HCT116 (cell line): ENCODE measurements around the gene ARHGEF10L. TPM values are rescaled to one million over a fixed set of nuclear protein-coding genes. Genes with fewer than 3 reads are reported as not detected.

Experiments used
- ATAC-seq: fragments of 200-7000 bp; cut with Tn5 transposase; 2 replicates; pipeline ENCODE4 v1.9.1; 2020; ENCODE audit warnings: mild to moderate bottlenecking, moderate library complexity
- BruUV-seq: library from RNA; stranded (reverse); fragments of 400-500 nt; replicated peaks from 2 replicates; lab custom pipeline; 2021; lab: Mats Ljungman, UMichigan
- CTCF ChIA-PET: fragments of 300-600 bp; sonication (Branson Sonifier 250); formaldehyde crosslinking; loops from one replicate; lab custom pipeline; 2021; ENCODE audit warnings: antibody characterized with exemption; lab: Charles Lee
- POLR2A ChIA-PET: fragments of 300-600, 350-600 bp; sonication (Branson Sonifier 250); formaldehyde crosslinking; loops from one replicate; lab custom pipeline; 2021; ENCODE audit warnings: antibody characterized with exemption; lab: Charles Lee
- RAD21 ChIA-PET, 2 experiments: fragments of 300-600 bp; sonication (Branson Sonifier 250); formaldehyde crosslinking; loops; one replicate each; lab custom pipeline; 2023; ENCODE audit warnings: low total read pairs in 2 of 2; ENCODE audit not compliant: uncharacterized antibody in 2 of 2, unreplicated experiment in 2 of 2, low non-redundant PET in 1 of 2; lab: Charles Lee
- DNase-seq: peaks from one replicate; pipeline ENCODE4 v3.0.0-alpha.2; 2010; ENCODE audit warnings: low read depth, low spot score
- H2AFZ ChIP-seq: fragments of 200-600 bp; shearing (Covaris generic), sonication (generic); 2 replicates; pipeline ENCODE4 v1.6.1; 2017; ENCODE audit warnings: low read depth, mixed run types, mixed read lengths, antibody characterized with exemption, low read length; ENCODE audit not compliant: poor library complexity, severe bottlenecking
- H3K27ac ChIP-seq: 2 replicates; pipeline ENCODE4 v1.5.1; 2012; ENCODE audit warnings: low read depth, low read length
- H3K27me3 ChIP-seq: fragments of 200-600 bp; sonication (generic); 2 replicates; pipeline ENCODE4 v1.6.1; 2016; ENCODE audit warnings: mixed run types, low read length, mixed read lengths; ENCODE audit not compliant: insufficient read depth
- H3K36me3 ChIP-seq, 2 experiments: fragments of 200-500 bp in 1 of 2; fragments of 200-600 bp in 1 of 2; sonication (Bioruptor generic) in 1 of 2; sonication (generic) in 1 of 2; 2 replicates each; pipeline versions ENCODE4 v1.5.1 to v1.6.1; 2014 to 2016; ENCODE audit warnings: low read length in 2 of 2, inconsistent platforms in 1 of 2, mixed read lengths in 1 of 2, mixed run types in 1 of 2; ENCODE audit not compliant: insufficient read depth in 2 of 2, control insufficient read depth in 1 of 2
- H3K4me1 ChIP-seq, 2 experiments: fragments of 200-600 bp in 1 of 2; sonication (generic) in 1 of 2; 2 replicates each; pipeline versions ENCODE4 v1.5.1 to v1.6.1; 2012 to 2017; ENCODE audit warnings: low read length in 2 of 2, inconsistent platforms in 1 of 2, mild to moderate bottlenecking in 1 of 2, mixed read lengths in 1 of 2, mixed run types in 1 of 2, moderate library complexity in 1 of 2; ENCODE audit not compliant: insufficient read depth in 2 of 2, control insufficient read depth in 1 of 2
- H3K4me2 ChIP-seq: fragments of 200-600 bp; sonication (generic); 2 replicates; pipeline ENCODE4 v1.6.1; 2017; ENCODE audit warnings: mixed run types, low read length, mixed read lengths
- H3K4me3 ChIP-seq, 2 experiments: fragments of 200-600 bp in 1 of 2; sonication (generic) in 1 of 2; replicated peaks in 1 of 2; 2 replicates each; pipeline ENCODE4 v1.5.1; 2011 to 2016; ENCODE audit warnings: low read length in 2 of 2, control low read depth in 1 of 2, low read depth in 1 of 2, mild to moderate bottlenecking in 1 of 2, mixed read lengths in 1 of 2, mixed run types in 1 of 2
- H3K79me2 ChIP-seq: fragments of 200-600 bp; sonication (generic); 2 replicates; pipeline ENCODE4 v1.6.1; 2017; ENCODE audit warnings: mild to moderate bottlenecking, mixed run types, low read length, moderate library complexity, mixed read lengths; ENCODE audit not compliant: insufficient read depth
- H3K9ac ChIP-seq: fragments of 200-600 bp; sonication (generic); 2 replicates; pipeline ENCODE4 v1.6.1; 2016; ENCODE audit warnings: low read length, mixed read lengths
- H3K9me2 ChIP-seq: fragments of 200-600 bp; sonication (generic), shearing (Covaris generic); 2 replicates; pipeline ENCODE4 v1.6.1; 2017; ENCODE audit warnings: mixed run types, mild to moderate bottlenecking, moderate library complexity; ENCODE audit not compliant: insufficient read depth
- H3K9me3 ChIP-seq, 2 experiments: fragments of 200-500 bp in 1 of 2; fragments of 200-600 bp in 1 of 2; sonication (Bioruptor generic) in 1 of 2; sonication (generic) in 1 of 2; 2 replicates each; pipeline ENCODE4 v1.6.1; 2014 to 2017; ENCODE audit warnings: low read length in 2 of 2, mixed read lengths in 2 of 2, inconsistent platforms in 1 of 2, low read depth in 1 of 2, mild to moderate bottlenecking in 1 of 2, mixed run types in 1 of 2, moderate library complexity in 1 of 2; ENCODE audit not compliant: control insufficient read depth in 1 of 2, insufficient read depth in 1 of 2
- H4K20me1 ChIP-seq: fragments of 200-600 bp; sonication (generic), shearing (Covaris generic); 2 replicates; pipeline ENCODE4 v1.6.1; 2017; ENCODE audit warnings: mixed run types, mild to moderate bottlenecking, moderate library complexity; ENCODE audit not compliant: insufficient read depth
- CEBPB ChIP-seq: IDR thresholded peaks from 2 replicates; pipeline ENCODE4 v1.6.1; 2012; ENCODE audit warnings: low read depth
- CTCF ChIP-seq, 3 experiments: fragments of 200-600 bp in 1 of 3; sonication (generic) in 1 of 3; IDR thresholded peaks in 2 of 3; conservative IDR thresholded peaks in 1 of 3; 2 replicates each; pipeline ENCODE4 v1.5.1; 2012 to 2017; ENCODE audit warnings: low read depth in 2 of 3, low read length in 2 of 3, antibody characterized with exemption in 1 of 3, borderline replicate concordance in 1 of 3, control low read depth in 1 of 3, mild to moderate bottlenecking in 1 of 3, mixed read lengths in 1 of 3, mixed run types in 1 of 3, moderate library complexity in 1 of 3; ENCODE audit not compliant: insufficient read depth in 1 of 3
- EGR1 ChIP-seq: IDR thresholded peaks from 2 replicates; pipeline ENCODE4 v1.6.1; 2012; ENCODE audit warnings: low read depth
- ELF1 ChIP-seq: IDR thresholded peaks from 2 replicates; pipeline ENCODE4 v1.6.1; 2012; ENCODE audit warnings: low read depth, borderline replicate concordance
- EZH2 ChIP-seq: fragments of 200-600 bp; sonication (generic); IDR thresholded peaks from 2 replicates; pipeline ENCODE4 v1.6.1; 2017; ENCODE audit warnings: antibody characterized with exemption, mixed run types
- FOSL1 ChIP-seq: IDR thresholded peaks from 2 replicates; pipeline ENCODE4 v1.6.1; 2012; ENCODE audit warnings: low read depth
- JUND ChIP-seq: IDR thresholded peaks from 2 replicates; pipeline ENCODE4 v1.6.1; 2012
- POLR2A ChIP-seq: IDR thresholded peaks from 2 replicates; pipeline ENCODE4 v1.7.0; 2011; ENCODE audit warnings: borderline replicate concordance; ENCODE audit not compliant: insufficient read depth, insufficient read length; ENCODE audit errors: extremely low read depth
- POLR2AphosphoS5 ChIP-seq: IDR thresholded peaks from 2 replicates; pipeline ENCODE4 v1.6.1; 2011; ENCODE audit warnings: mild to moderate bottlenecking, low read depth, low read length, moderate library complexity
- RAD21 ChIP-seq: IDR thresholded peaks from 2 replicates; pipeline ENCODE4 v1.6.1; 2012; ENCODE audit warnings: low read depth, mild to moderate bottlenecking
- SP1 ChIP-seq: IDR thresholded peaks from 2 replicates; pipeline ENCODE4 v1.6.1; 2012; ENCODE audit warnings: low read depth
- SRF ChIP-seq: IDR thresholded peaks from 2 replicates; pipeline ENCODE4 v1.6.1; 2012; ENCODE audit warnings: low read depth
- YY1 ChIP-seq: IDR thresholded peaks from 2 replicates; pipeline ENCODE4 v1.6.1; 2011; ENCODE audit warnings: low read length, low read depth, moderate library complexity, mild to moderate bottlenecking; ENCODE audit not compliant: insufficient replicate concordance; ENCODE audit errors: extremely low read depth
- ZNF274 ChIP-seq: fragments of 200-500 bp; sonication (Bioruptor generic); IDR thresholded peaks from 2 replicates; pipeline ENCODE4 v1.6.1; 2014; ENCODE audit warnings: mild to moderate bottlenecking, low read depth, low read length, inconsistent platforms
- intact Hi-C: fragments of 100-400 bp; cut with micrococcal nuclease; formaldehyde crosslinking; loops from 2 replicates; pipeline ENCODE4 v1.10.0; 2022
- total RNA-seq: library from RNA; stranded (reverse); gene quantifications from one replicate; pipeline ENCODE4 v1.2.1, GENCODE V29; 2021; ENCODE audit not compliant: unreplicated experiment
- TF ChIP-seq, protein P1 (sequence below): IDR thresholded peaks from 2 replicates; pipeline ENCODE4 v1.6.1; 2012; ENCODE audit warnings: low read depth
- TF ChIP-seq, protein P2 (sequence below): IDR thresholded peaks from 2 replicates; pipeline ENCODE4 v1.6.1; 2012

Gene ARHGEF10L
- total RNA-seq, 1 experiment from 2014 or later: 14.7 TPM

- DNase-seq: no peak
- Histone ChIP-seq H3K9ac (no peak overlapping the region), H2AFZ (no peak overlapping the region), H3K79me2 (peaks cover 5% of the 10 kb centered on the region; the same call in 1 of the 2 replicates), H3K27me3 (no peaks in the 10 kb centered on the region), H3K27ac (no peak overlapping the region), H3K36me3 (no peaks in the 10 kb centered on the region), H4K20me1 (no peaks in the 10 kb centered on the region), H3K9me3 (no peaks in the 10 kb centered on the region), H3K4me2 (no peak overlapping the region), H3K9me2 (no peaks in the 10 kb centered on the region), H3K4me1 (peaks cover 21 to 38% of the 10 kb centered on the region in 2 experiments), H3K4me3 (no peak overlapping the region)
- ChIA-PET POLR2A (interaction anchor here (0.7 kb wide), 1 partner anchor 10 kb away, joined by 3 read pairs; no protein-coding TSS in a partner anchor), RAD21 (no interaction called here), CTCF (no interaction called here)
- no TSS peak for BruUV-seq
- no peak for TF ChIP-seq ELF1
- no peak for TF ChIP-seq EGR1
- TF ChIP-seq, protein P1, sequence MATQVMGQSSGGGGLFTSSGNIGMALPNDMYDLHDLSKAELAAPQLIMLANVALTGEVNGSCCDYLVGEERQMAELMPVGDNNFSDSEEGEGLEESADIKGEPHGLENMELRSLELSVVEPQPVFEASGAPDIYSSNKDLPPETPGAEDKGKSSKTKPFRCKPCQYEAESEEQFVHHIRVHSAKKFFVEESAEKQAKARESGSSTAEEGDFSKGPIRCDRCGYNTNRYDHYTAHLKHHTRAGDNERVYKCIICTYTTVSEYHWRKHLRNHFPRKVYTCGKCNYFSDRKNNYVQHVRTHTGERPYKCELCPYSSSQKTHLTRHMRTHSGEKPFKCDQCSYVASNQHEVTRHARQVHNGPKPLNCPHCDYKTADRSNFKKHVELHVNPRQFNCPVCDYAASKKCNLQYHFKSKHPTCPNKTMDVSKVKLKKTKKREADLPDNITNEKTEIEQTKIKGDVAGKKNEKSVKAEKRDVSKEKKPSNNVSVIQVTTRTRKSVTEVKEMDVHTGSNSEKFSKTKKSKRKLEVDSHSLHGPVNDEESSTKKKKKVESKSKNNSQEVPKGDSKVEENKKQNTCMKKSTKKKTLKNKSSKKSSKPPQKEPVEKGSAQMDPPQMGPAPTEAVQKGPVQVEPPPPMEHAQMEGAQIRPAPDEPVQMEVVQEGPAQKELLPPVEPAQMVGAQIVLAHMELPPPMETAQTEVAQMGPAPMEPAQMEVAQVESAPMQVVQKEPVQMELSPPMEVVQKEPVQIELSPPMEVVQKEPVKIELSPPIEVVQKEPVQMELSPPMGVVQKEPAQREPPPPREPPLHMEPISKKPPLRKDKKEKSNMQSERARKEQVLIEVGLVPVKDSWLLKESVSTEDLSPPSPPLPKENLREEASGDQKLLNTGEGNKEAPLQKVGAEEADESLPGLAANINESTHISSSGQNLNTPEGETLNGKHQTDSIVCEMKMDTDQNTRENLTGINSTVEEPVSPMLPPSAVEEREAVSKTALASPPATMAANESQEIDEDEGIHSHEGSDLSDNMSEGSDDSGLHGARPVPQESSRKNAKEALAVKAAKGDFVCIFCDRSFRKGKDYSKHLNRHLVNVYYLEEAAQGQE: no peak
- TF ChIP-seq YY1: no peak
- TF ChIP-seq, protein P2, sequence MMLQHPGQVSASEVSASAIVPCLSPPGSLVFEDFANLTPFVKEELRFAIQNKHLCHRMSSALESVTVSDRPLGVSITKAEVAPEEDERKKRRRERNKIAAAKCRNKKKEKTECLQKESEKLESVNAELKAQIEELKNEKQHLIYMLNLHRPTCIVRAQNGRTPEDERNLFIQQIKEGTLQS: no peak
- no peak for TF ChIP-seq SRF
- no peak for TF ChIP-seq CEBPB
- TF ChIP-seq ZNF274: no peak
- no peak for TF ChIP-seq FOSL1
- no peak for TF ChIP-seq EZH2
- no peak for TF ChIP-seq SP1
- TF ChIP-seq POLR2AphosphoS5: no peak
- TF ChIP-seq RAD21: no peak
- no peak for TF ChIP-seq JUND
- TF ChIP-seq POLR2A: no peak
- no peak for TF ChIP-seq CTCF (IDR thresholded peaks at IDR 0.05 in 2 of 3, conservative IDR thresholded peaks at IDR 0.05 in 1 of 3; ENCODE audit: borderline replicate concordance in 1 of 3, insufficient read depth in 1 of 3, low read depth in 2 of 3, low read length in 2 of 3)
- ATAC-seq: no peak
- intact Hi-C loops: no loop called here
Observed at GRCh38 chr1:17581389-17582123, 42.1 kb downstream of the ARHGEF10L start.
